Epithelial cell of proximal tubule (primary cell): ENCODE results near the gene HS6ST3. TPM values are rescaled to one million over a fixed set of nuclear protein-coding genes. Genes with fewer than 3 reads are reported as not detected.
"Not testable (repeated sequence)": the region's sequence is repeated elsewhere in the genome, so short reads cannot be mapped to it uniquely, and the experiment has no call there.

Source experiments
- DNase-seq: peaks from one replicate; pipeline ENCODE4 v3.0.0-alpha.2; 2011; ENCODE audit warnings: low read depth
- H3K4me3 ChIP-seq: 2 replicates; pipeline ENCODE4 v1.5.1; 2011; ENCODE audit warnings: low read depth, mild to moderate bottlenecking, low read length
- CTCF ChIP-seq: conservative IDR thresholded peaks from 2 replicates; pipeline ENCODE4 v1.5.1; 2012; ENCODE audit warnings: low read depth, mild to moderate bottlenecking, low read length
- total RNA-seq: library from RNA; depleted of rRNA; stranded (reverse); fragments of >200 nt; gene quantifications from 2 replicates; pipeline ENCODE4 v1.2.3, GENCODE V29; 2015

The HS6ST3 gene
- total RNA-seq, 1 donor from 2014 or later: 0.29 TPM

- H3K4me3 ChIP-seq: no peak overlapping the region
- no peak for DNase-seq
- TF ChIP-seq CTCF: no peak
These were observed 402.9 kb downstream of the HS6ST3 start for GRCh38 chr13:96492766-96493165.

- no peak overlapping the region for H3K4me3 ChIP-seq
- TF ChIP-seq CTCF: no peak
- DNase-seq: no peak
These were observed 409.7 kb downstream of the HS6ST3 start for GRCh38 chr13:96499656-96500055.

GRCh38 chr13:96500953-96501352 lies 411.0 kb downstream of the HS6ST3 start:
- no peak for TF ChIP-seq CTCF
- DNase-seq: no peak

GRCh38 chr13:96503481-96503880 lies 413.6 kb downstream of the HS6ST3 start:
- no peak for TF ChIP-seq CTCF
- no peak overlapping the region for H3K4me3 ChIP-seq
- no peak for DNase-seq

More at GRCh38 chr13:96500953-96501352, 411.0 kb downstream of the HS6ST3 start:
- H3K4me3 ChIP-seq: no peak overlapping the region

GRCh38 chr13:96511587-96511986 lies 421.7 kb downstream of the HS6ST3 start:
- H3K4me3 ChIP-seq: no peak overlapping the region
- no peak for TF ChIP-seq CTCF
- no peak for DNase-seq

GRCh38 chr13:96519380-96519779 lies 429.5 kb downstream of the HS6ST3 start:
- TF ChIP-seq CTCF: no peak
- no peak for DNase-seq
- no peak overlapping the region for H3K4me3 ChIP-seq

- H3K4me3 ChIP-seq, DNase-seq: not testable (repeated sequence)
These were observed 434.6 kb downstream of the HS6ST3 start for GRCh38 chr13:96524398-96525020.

- DNase-seq: no peak
- no peak overlapping the region for H3K4me3 ChIP-seq
- TF ChIP-seq CTCF: no peak
These were observed 435.8 kb downstream of the HS6ST3 start for GRCh38 chr13:96525715-96526114.
